Heart right ventricle (tissue), 16 donors: ENCODE measurements around the gene GALNT18. TPM values are rescaled to one million over a fixed set of nuclear protein-coding genes. Genes with fewer than 3 reads are reported as not detected.

Experiments
- ATAC-seq, 8 donors: fragments of 200-7000 bp; cut with Tn5 transposase; one replicate each; pipeline ENCODE4 v1.9.1; 2020; ENCODE audit warnings: mild to moderate bottlenecking in 8 of 8, moderate library complexity in 8 of 8, moderate number of reproducible peaks in 1 of 8
- DNase-seq, 2 donors: peaks; one replicate each; pipeline ENCODE4 v3.0.0-alpha.2; 2020
- H3K27ac ChIP-seq, 10 donors: fragments of 200-600 bp; sonication (generic) in 2 of 10; one replicate each; pipeline versions ENCODE4 v1.5.0 to v1.8.0; 2020 to 2022; ENCODE audit warnings: mild to moderate bottlenecking in 3 of 10
- H3K27me3 ChIP-seq, 7 donors: fragments of 200-600 bp; one replicate each; pipeline ENCODE4 v1.8.0; 2021 to 2022; ENCODE audit warnings: mild to moderate bottlenecking in 2 of 7
- H3K36me3 ChIP-seq, 9 donors: fragments of 200-600 bp; sonication (generic) in 1 of 9; one replicate each; pipeline versions ENCODE4 v1.5.0 to v1.8.0; 2020 to 2022; ENCODE audit warnings: mild to moderate bottlenecking in 2 of 9
- H3K4me1 ChIP-seq, 9 donors: fragments of 200-600 bp; sonication (generic) in 1 of 9; one replicate each; pipeline versions ENCODE4 v1.5.0 to v1.8.0; 2020 to 2022; ENCODE audit warnings: mild to moderate bottlenecking in 4 of 9
- H3K4me3 ChIP-seq, 10 donors: fragments of 200-600 bp; sonication (generic) in 2 of 10; one replicate each; pipeline versions ENCODE4 v1.5.0 to v1.8.0; 2020 to 2022; ENCODE audit warnings: mild to moderate bottlenecking in 7 of 10, moderate library complexity in 2 of 10
- H3K9me3 ChIP-seq, 11 donors: fragments of 200-600 bp in 10 of 11; sonication (generic) in 2 of 11; one replicate each; pipeline versions ENCODE4 v1.5.0 to v1.8.0; 2013 to 2022; ENCODE audit warnings: mild to moderate bottlenecking in 2 of 11, control low read depth in 1 of 11, moderate library complexity in 1 of 11
- CTCF ChIP-seq, 9 donors: fragments of 200-600 bp; sonication (generic) in 2 of 9; IDR thresholded peaks; one replicate each; pipeline versions ENCODE4 v1.5.0 to v1.8.0; 2021 to 2022; ENCODE audit warnings: antibody characterized with exemption in 9 of 9, mild to moderate bottlenecking in 5 of 9, moderate library complexity in 1 of 9
- WGBS, 2 donors: extraction: QIAGEN DNeasy Blood & Tissue Kit; methylation state at CpG; one replicate each; pipeline ENCODE4 v1.1.7; 2013; ENCODE audit warnings: inconsistent platforms in 1 of 2; 5-methylcytosine and 5-hydroxymethylcytosine counted together
- intact Hi-C, 10 donors: fragments of 100-400 bp; cut with DNase I; formaldehyde crosslinking; loops; one replicate each; pipeline versions ENCODE4 v1.11.1 to v1.14.2; 2022
- polyA plus RNA-seq, 2 donors: library from polyadenylated mRNA; stranded (reverse); fragments of 200-250 nt; gene quantifications; one replicate each; pipeline ENCODE4 v1.2.3, GENCODE V29; 2013
- total RNA-seq, 10 donors: library from RNA; stranded (reverse); fragmentation: NEBNext Ultra II Directional in 3 of 10; extraction: Animal tissue kit (Norgen Biotek cat#: 25700) in 3 of 10; gene quantifications; one replicate each; pipeline versions ENCODE4 v1.2.1 to v1.2.4, GENCODE V29; 2021 to 2023
- donor health status: Arrhythmogenic right ventricular cardiomyopathy.
- donor health status: ischemic (EF 13 %, LVEDD 7.1; RV severe dilation, severe dysfunction).
- donor health status: healthy with polysubstance abuse.
- donor health status: DM: no; HTN: yes; CAD: no.
- donor health status: DM: no; HTN: no; CAD: no.
- donor health status: ischemic (EF 25% LVEDD 6.9; RV normal size, moderate dysfunction).
- donor health status: ischemic (EF 25% LVEDD 5.7; RV mildly dilated, moderate dysfunction).
- donor health status: healthy.
- donor health status: DM: yes; HTN: yes; CAD: no.
- donor health status: Ischemic cardiomyopathy.
- donor health status: ischemic (EF 35%, LVEDD 5.7; RV mildly dilated, moderate dysfunction).
- donor health status: nonischemic (EF 11% LVEDD 7.7; RV severe dilation, severe dysfunction).
- donor health status: DM: yes; HTN: yes; CAD: no.
- donor health status: PGD.
- donor health status: ischemic (EF 29% LVEDD 5.4; RV normal size, mild dysfunction).
- donor health status: nonischemic (EF 23%, LVEDD 6.1; RV moderate dilation, normal function).

The GALNT18 gene
- total and polyA plus RNA-seq, 12 donors: 7.0 to 29.0 (median 15.6) TPM

GRCh38 chr11:11510939-11511338, 110.9 kb downstream of the GALNT18 start:
- Histone ChIP-seq H3K36me3 (no peaks in the 10 kb centered on the region), H3K27me3 (no peaks in the 10 kb centered on the region), H3K4me3 (no peak overlapping the region), H3K4me1 (peaks cover 4 to 70% (median 23%) of the 10 kb centered on the region in 9 donors), H3K27ac (peak overlapping the region in 2 of 10 donors; percentile 25 to 48), H3K9me3 (no peaks in the 10 kb centered on the region)
- 60 to 64% methylated on average over 10 of the region's 10 CpGs for WGBS, 2 donors
- DNase-seq (peak in 1 of 2 donors; percentile 27), ATAC-seq (peak in 7 of 8 donors; percentile 25 to 74 (median 56))
- TF ChIP-seq CTCF (IDR thresholded peaks at IDR 0.05): no peak
- intact Hi-C loops: no loop called here

- Histone ChIP-seq H3K9me3 (no peaks in the 10 kb centered on the region), H3K27ac (no peak overlapping the region), H3K4me1 (peaks cover 2 to 52% (median 24%) of the 10 kb centered on the region in 9 donors), H3K36me3 (no peaks in the 10 kb centered on the region), H3K4me3 (no peak overlapping the region), H3K27me3 (no peaks in the 10 kb centered on the region)
- no peak for DNase-seq
- 83% methylated on average over 3 of the region's 3 CpGs for WGBS, 2 donors
- no peak for TF ChIP-seq CTCF (IDR thresholded peaks at IDR 0.05)
- ATAC-seq: no peak
- intact Hi-C loops: no loop called here
Observed at GRCh38 chr11:11505692-11506091, 116.1 kb downstream of the GALNT18 start.

- H3K36me3 ChIP-seq: no peaks in the 10 kb centered on the region
- no peak overlapping the region for H3K4me3 ChIP-seq
- intact Hi-C loops: no loop called here
- TF ChIP-seq CTCF (IDR thresholded peaks at IDR 0.05): no peak
- H3K9me3 ChIP-seq: no peaks in the 10 kb centered on the region
- ATAC-seq (no peak), DNase-seq (no peak)
- H3K27me3 ChIP-seq: no peaks in the 10 kb centered on the region
- H3K27ac ChIP-seq: no peak overlapping the region
- H3K4me1 ChIP-seq: peaks cover 2 to 52% (median 21%) of the 10 kb centered on the region in 9 donors
Observed at GRCh38 chr11:11505190-11505589, 116.6 kb downstream of the GALNT18 start.

GRCh38 chr11:11504071-11504470, 117.7 kb downstream of the GALNT18 start:
- DNase-seq: no peak
- Histone ChIP-seq H3K36me3 (no peaks in the 10 kb centered on the region), H3K27ac (no peak overlapping the region), H3K4me3 (no peak overlapping the region), H3K9me3 (no peaks in the 10 kb centered on the region), H3K4me1 (peaks cover 2 to 44% (median 20%) of the 10 kb centered on the region in 9 donors), H3K27me3 (no peaks in the 10 kb centered on the region)
- no peak for TF ChIP-seq CTCF (IDR thresholded peaks at IDR 0.05)
- intact Hi-C loops: no loop called here
- no peak for ATAC-seq
